NCI-H1694 treated with DMSO at 0.1 percent for 48 hours (cell line): ENCODE measurements around the gene SLC12A1.
A peak's percentile ranks its signal among the peaks of the same experiment; 100 is the strongest.

Experiments
- DNase-seq: peaks from one replicate; lab custom pipeline; 2025; lab: John Stamatoyannopoulos, UW

SLC12A1 gene

DNA sequence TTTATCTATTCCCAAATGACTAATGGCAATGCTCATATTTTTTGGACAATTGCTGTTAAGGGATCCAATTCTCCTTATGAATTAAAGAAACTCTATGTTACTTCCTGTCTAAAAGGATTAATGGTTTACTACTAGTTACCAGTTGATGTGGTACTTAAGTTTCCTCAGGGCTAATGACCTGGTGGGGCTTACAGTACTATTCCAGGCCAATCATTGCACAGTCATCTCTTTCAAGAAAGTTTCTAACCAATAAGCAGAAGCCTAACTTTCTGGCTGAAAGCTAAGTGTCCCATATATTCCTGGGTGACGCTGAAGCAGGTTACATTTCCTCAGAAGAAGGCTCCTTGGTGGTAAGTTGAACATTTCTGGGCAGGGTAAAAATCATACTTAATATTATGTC is at the start of gene SLC12A1:
TSS of gene SLC12A1 (plus strand) at position 322 of the 400 bp plus-strand sequence. CDS start 1,418 bp downstream, outside the sequence.
- no peak for DNase-seq

DNA sequence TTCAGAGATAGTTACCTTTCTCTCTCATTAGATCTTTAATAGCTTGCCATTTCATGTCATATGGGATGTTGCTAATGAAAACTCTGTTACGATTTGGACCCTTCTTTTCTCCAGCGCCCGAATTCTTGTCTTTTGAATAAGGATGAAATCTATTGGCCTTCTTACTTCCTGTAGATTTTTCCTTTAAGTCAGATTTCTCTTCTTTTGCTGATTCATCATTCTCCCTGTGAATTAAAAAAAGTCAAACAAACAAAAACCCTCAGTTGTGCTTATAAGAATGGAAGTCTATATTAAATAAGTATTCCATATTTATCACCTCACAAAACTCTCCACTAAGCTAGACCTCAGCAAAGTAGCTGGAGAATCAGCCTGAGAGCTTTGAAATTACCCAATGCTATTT is 37.5 kb upstream of the SLC12A1 start:
- DNase-seq: no peak

DNA sequence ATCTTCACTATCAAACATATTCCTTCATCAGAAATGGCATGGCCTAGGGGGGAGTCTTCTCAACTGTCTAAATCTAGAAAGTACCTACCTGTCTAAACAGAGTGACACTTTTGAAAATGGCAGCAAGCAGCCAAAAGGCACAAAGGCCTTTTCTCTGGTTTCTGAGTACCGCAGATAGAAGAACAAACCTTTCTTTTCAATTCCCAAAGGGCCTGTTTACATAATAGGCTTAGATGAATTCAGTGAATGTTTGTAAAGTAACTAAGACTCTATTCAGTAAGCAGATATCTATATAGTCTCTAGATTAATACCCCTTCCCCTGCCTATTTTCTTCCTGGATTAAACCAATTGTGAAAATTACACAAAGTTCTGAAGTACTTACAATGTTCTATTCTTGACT is 35.1 kb upstream of the SLC12A1 start:
- DNase-seq: no peak

DNA sequence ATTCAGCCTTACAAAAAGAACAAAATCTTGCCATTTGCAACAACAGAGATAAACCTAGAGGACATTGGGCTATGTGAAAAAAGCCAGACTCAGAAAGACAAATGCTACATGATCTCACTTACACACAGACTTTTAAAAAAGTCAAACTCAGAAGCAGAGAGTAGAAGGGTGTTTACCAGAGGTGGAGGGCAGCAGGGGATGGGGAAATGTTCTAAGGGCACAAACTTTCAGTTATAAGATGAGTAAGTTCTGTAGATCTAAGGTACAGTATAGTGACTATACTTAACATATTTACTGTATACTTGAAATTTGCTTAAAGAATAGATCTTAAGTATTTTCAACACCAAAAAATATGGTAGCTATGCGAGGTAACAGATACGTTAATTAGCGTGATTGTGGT is 31.0 kb upstream of the SLC12A1 start:
- no peak for DNase-seq

DNA sequence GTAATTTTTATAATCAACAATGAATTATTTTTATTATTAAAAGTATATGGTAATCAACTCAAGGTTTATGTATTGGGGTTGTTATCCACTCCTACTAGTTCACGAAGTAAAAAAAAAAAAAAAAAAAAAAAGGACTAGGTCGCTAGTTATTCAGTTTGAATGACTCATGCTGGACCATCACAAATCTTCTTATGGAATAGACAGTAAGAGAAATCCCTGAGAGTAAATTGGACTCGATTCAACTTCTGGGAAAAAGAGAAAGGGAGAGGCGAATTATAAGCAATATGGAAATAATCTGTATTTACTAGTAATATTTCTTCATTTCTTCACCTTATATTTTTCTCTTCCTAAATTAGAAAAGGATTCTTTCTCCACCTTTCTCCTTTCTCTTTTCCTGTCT is 30.0 kb upstream of the SLC12A1 start:
- no peak for DNase-seq

- DNase-seq: no peak
Observed at GRCh38 chr15:48176957-48177356, 29.1 kb upstream of the SLC12A1 start.

- peak; percentile 49 for DNase-seq
Observed at GRCh38 chr15:48177383-48177765, 28.7 kb upstream of the SLC12A1 start.

- peak; percentile 38 for DNase-seq
Observed at GRCh38 chr15:48177766-48178647, 28.1 kb upstream of the SLC12A1 start, which contains the start of gene MYEF2. TSS of gene MYEF2 (minus strand) at chr15:48178295. CDS start at chr15:48178237, 58 bp downstream.

GRCh38 chr15:48178648-48178931 is 27.5 kb upstream of the SLC12A1 start:
- no peak for DNase-seq

DNA sequence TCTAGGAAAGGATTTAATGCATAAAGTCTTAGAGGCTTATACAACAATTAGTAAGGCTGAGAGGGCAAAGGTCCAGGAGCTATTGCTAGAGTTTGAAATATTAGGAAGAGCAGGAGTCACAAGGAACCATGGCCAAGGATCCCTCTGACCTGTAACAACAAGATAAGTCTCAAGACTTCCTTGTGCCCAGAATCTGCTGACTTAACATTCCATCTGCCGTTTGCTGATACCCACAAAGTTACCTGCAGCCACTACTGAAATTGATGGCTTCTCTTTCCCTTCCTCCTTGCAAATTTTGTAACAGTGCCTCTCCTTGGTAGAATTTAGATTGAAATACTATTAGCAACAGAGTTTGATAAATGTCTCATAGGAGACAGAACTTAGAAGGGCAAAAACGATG is 23.4 kb upstream of the SLC12A1 start:
- no peak for DNase-seq

GRCh38 chr15:48185529-48185928 is 20.6 kb upstream of the SLC12A1 start:
- DNase-seq: no peak

DNA sequence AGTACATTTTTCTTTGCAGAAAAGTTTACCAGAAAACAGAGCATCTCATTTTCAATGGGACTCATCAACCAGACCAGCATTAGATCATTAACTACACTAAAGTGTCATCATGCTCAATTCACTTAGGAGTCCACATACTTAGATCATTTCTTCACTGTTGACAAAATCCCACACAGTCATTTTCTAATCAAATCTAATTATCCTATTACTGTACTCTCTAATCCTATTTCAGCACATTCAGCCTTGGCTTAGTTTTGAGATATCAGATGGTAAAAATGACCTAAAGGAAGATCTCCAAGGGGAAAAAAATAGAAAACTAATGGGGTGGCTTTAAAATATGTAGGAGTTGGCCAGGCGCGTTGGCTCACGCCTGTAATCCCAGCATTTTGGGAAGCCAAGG is 19.8 kb upstream of the SLC12A1 start:
- no peak for DNase-seq

DNA sequence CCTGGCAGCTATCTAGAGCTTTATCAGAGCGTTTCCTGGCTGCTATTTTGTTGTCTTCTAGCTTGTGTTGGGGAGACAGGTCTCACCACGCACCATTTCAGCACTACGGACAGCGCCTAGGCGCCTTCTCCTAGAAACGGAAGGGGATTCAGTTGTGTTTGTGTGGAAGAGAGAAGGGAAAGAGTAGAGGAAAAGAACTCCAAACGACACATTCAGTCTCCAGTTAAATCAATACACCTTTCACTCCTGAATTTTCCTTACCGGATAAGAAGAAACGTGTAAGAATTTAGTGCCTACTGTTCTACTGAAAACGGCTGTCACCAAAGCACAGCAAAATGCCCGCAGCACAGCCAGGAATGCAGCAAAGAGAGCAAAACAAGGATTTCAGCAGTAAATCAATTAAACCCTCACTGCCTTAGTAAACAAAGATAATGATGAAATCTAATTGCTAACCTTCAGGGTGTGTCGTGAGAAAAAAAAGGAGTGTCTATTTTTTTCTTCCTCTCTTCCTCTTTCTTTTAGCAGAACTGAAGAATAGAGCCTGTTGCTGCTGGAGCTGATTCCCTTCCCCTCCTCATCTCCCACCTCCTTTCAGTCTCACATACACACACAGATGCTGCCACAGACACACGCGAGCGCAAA is 15.0 kb upstream of the SLC12A1 start:
- DNase-seq: no peak

GRCh38 chr15:48191574-48192225 is 14.4 kb upstream of the SLC12A1 start, which contains the start of gene CTXN2:
TSS of gene CTXN2 (plus strand) at chr15:48191665. CDS start at chr15:48201301, 9,636 bp downstream.
- DNase-seq: no peak

DNA sequence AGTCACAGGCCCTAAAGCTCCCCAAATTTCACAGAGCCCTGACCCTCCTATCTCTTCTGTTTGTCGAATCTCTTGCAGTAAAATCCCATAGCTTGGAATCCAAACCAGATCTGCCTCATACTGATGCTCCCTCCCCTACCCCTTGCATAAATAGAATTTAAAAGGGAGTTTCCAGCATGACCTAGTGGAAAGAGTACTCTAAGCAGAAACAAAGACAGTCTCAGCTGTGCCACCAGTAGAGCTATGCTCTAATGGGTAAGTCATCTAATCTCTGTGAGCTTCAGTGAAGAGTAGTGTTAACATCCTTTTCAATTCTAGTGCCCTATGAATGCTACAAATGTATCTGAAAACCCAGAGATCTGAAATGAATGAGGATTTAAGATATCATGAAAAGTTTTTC is 4.0 kb upstream of the SLC12A1 start:
- DNase-seq: no peak

- no peak for DNase-seq
Observed at GRCh38 chr15:48221261-48221660, 15.2 kb downstream of the SLC12A1 start.

DNA sequence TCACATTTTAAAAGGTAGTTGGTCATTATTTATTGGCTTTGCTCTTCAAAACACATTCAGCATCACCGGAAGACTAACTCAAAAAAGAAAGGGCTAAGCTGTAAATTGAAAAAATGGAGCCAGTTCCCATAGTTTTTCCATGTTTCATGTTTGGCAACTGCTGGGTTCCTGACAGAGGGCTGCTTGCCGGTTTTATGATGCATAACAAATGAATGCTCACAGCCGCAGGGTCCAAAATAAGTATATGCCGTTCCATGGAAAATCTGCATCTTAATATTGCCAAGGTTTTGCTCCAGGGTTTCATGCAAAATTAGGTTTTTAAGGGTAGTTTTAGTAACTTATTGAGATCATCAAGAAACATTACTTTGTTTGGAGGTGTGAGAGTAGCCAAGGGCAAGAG is 15.8 kb downstream of the SLC12A1 start:
- DNase-seq: peak; percentile 1

- no peak for DNase-seq
Observed at GRCh38 chr15:48222627-48223026, 16.5 kb downstream of the SLC12A1 start.

GRCh38 chr15:48225771-48226170 is 19.7 kb downstream of the SLC12A1 start:
- DNase-seq: no peak

- DNase-seq: no peak
Observed at GRCh38 chr15:48230498-48230897, 24.4 kb downstream of the SLC12A1 start.

- no peak for DNase-seq
Observed at GRCh38 chr15:48233246-48233645, 27.1 kb downstream of the SLC12A1 start.

GRCh38 chr15:48239334-48239733 is 33.2 kb downstream of the SLC12A1 start:
- no peak for DNase-seq

GRCh38 chr15:48242015-48242414 is 35.9 kb downstream of the SLC12A1 start:
- DNase-seq: no peak
